Measurements from ENCODE around the gene CAPRIN1. TPM values are rescaled to one million over a fixed set of nuclear protein-coding genes. Genes with fewer than 3 reads are reported as not detected.
"Not testable (repeated sequence)": the region's sequence is repeated elsewhere in the genome, so short reads cannot be mapped to it uniquely, and the experiment has no call there.

The CAPRIN1 gene
- total RNA-seq, 2 donors from 2014 or later = 151 to 262 TPM

DNA sequence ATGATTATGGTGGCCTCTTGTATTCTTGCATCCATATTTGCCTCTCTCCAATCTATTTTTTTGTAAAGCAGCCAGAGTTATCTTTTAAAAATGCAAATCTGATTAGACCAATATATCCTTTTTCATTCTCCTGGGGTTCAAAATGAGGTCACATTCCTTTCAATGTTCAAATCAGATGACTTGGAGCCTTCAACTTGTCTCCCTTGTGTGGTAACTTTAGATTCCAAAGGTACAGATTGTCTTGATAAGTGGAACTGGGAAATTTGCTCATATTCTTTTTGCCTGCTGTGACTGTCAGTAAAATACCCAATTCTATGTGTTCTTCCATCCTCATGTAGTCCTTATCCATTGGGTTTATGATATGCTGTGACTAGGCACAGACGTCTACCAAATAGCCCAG, 15.1 kb upstream of the CAPRIN1 start:
- no peaks in the 10 kb centered on the region for H3K9me3 Mint-ChIP-seq
- H3K27ac Mint-ChIP-seq = no peak overlapping the region
- H3K4me1 Mint-ChIP-seq = no peaks in the 10 kb centered on the region
- no peaks in the 10 kb centered on the region for H3K36me3 Mint-ChIP-seq (ENCODE audit: low read depth)
- no peak overlapping the region for H3K4me3 Mint-ChIP-seq
- H3K27me3 Mint-ChIP-seq = no peaks in the 10 kb centered on the region
- no peak for ATAC-seq (replicated peaks)

DNA sequence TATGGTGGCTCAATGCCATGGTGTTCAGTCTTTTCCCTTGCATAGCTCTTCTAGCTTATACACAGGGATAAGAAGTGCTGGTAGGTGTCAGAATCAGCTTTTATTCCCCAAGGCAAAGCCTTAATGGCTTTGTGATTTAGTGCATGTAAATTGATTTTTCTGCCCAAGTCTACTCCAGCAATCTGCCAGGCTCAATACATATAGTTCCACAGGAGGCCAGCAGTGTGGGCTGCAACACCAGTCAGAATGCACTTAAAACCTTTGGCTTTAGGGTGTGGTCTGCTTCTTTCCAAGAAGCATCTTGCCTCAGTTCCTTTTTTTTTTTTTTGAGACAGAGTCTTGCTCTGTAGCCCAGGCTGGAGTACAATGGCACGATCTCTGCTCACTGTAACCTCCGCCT, 14.5 kb upstream of the CAPRIN1 start:
- no peak for ATAC-seq (replicated peaks)
- H3K4me3 Mint-ChIP-seq = no peak overlapping the region
- no peaks in the 10 kb centered on the region for H3K9me3 Mint-ChIP-seq
- no peak overlapping the region for H3K27ac Mint-ChIP-seq
- H3K36me3 Mint-ChIP-seq (ENCODE audit: low read depth) = no peaks in the 10 kb centered on the region
- no peaks in the 10 kb centered on the region for H3K27me3 Mint-ChIP-seq
- no peaks in the 10 kb centered on the region for H3K4me1 Mint-ChIP-seq

DNA sequence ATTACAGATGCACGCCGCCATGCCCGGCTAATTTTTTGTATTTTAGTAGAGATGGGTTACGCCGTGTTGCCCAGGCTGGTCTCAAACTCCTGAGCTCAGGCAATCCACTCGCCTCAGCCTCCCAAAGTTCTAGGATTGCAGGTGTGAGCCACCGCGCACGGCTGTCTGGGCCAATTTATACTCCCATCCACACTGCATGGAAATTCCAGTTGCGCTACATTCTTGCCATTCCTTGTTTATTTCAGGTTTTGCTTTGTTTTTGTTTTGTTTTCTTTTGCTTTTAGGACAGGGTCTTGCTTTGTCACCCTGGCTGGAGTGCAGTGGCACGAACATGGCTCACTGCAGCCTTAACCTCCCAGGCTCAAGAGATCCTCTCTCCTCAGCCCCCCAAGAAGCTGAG, 11.0 kb upstream of the CAPRIN1 start:
- no peaks in the 10 kb centered on the region for H3K9me3 Mint-ChIP-seq
- peaks cover 4% of the 10 kb centered on the region for H3K27me3 Mint-ChIP-seq
- H3K27ac Mint-ChIP-seq = no peak overlapping the region
- H3K36me3 Mint-ChIP-seq (ENCODE audit: low read depth) = no peaks in the 10 kb centered on the region
- H3K4me1 Mint-ChIP-seq = peaks cover 5% of the 10 kb centered on the region
- no peak for ATAC-seq (replicated peaks)
- H3K4me3 Mint-ChIP-seq = no peak overlapping the region

DNA sequence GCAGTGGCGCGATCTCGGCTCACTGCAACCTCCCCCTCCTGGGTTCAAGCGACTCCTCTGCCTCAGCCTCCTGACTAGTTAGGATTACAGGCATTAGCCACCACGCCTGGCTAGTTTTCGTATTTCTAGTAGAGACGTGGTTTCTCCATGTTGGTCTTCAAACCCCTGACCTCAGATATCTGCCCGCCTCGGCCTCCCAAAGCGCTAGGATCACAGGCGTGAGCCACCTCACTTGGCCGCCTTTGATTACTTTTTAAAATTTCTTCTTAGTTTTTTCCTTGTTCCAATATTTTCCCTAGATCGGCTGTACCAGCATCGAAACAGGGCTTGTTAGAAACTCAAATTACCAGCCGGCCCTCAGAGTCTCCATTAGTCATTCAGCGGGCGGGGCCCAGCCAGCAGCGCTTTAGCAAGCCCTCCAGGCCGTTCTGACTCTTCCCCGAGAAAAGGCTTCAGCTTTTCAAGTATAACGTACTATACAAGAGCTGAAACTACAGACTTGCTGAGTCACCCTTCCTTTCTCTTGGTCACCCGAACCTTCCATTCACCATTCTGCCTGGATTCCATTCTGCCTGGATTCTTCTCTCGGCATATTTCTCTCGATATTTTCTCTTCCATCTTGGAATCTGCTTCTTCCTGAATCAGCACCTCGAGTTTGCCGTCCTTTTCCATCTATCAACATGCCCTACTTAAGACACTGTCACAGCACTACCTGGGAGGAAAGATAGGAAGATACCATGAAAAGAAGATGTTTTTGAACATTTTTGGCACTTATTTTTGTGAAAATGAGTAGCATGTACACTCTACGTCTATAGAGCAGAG, 6.7 kb upstream of the CAPRIN1 start:
- no peaks in the 10 kb centered on the region for H3K9me3 Mint-ChIP-seq
- H3K4me3 Mint-ChIP-seq = peak overlapping the region; percentile 1
- no peaks in the 10 kb centered on the region for H3K36me3 Mint-ChIP-seq (ENCODE audit: low read depth)
- ATAC-seq (replicated peaks) = peak; percentile 60
- peaks cover 5% of the 10 kb centered on the region for H3K4me1 Mint-ChIP-seq
- no peak overlapping the region for H3K27ac Mint-ChIP-seq
- H3K27me3 Mint-ChIP-seq = peaks cover 4% of the 10 kb centered on the region

DNA sequence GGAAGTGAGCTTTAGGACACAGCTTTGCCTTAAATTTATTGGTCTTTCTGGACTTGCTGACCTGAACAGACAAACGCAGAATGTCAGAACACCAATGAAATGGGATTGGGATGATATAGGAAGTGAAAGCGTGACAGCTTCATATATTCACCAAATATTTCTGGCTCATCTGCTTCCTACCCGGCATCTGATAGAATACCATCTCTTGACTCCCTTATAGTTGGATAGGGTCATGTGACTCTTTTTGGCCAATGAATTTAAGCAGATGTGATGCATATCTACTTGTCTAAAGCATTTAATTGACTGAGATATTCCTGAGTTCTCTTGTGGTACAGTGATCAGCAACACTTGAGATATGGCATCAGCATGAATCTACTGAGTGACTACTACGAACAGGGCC, 2.5 kb upstream of the CAPRIN1 start:
- no peak for ATAC-seq (replicated peaks)

DNA sequence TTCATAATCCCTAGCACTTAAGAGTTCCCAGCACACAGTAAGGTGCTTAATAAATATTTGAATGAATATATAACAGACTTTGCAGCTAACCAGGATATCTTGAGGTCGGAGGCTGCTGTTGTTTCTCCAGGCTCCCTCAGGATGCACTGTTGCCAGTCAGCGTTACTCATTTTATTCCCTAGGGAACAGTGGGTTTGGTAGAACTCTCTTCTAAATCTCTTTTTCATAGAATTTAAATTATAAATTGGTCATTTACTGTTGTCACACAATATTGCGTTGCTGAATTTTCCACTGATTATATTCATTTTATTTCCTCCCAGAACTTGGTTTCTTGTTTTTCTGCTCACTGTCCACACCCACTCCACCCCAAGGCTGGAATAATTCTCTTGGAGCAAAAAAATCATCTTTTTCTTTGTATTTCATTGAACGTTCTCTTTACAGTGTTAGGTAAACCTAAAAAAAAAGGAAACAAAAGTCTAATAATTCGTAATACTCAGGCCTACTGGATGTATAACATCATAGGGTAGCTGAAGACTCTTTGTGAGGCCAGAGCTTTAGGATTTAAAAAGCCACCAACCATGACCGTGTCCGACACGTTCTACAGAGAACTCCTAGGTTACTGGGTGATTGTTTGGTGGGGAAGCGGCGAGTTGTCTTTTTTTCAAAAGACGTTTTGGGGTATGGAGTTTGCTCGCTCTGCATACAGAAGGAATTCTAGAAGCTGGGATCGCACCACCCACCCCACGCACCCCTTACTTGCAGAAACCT, 766 bp upstream of the CAPRIN1 start:
- no peaks in the 10 kb centered on the region for H3K9me3 Mint-ChIP-seq
- peak overlapping the region; percentile 61 for H3K27ac Mint-ChIP-seq
- peak; percentile 5 for ATAC-seq (replicated peaks)
- peak overlapping the region; percentile 96 for H3K4me3 Mint-ChIP-seq
- H3K36me3 Mint-ChIP-seq (ENCODE audit: low read depth) = peaks cover 28% of the 10 kb centered on the region
- no peaks in the 10 kb centered on the region for H3K27me3 Mint-ChIP-seq
- H3K4me1 Mint-ChIP-seq = peaks cover 4% of the 10 kb centered on the region

More for the DNA sequence above, 2.5 kb upstream of the CAPRIN1 start:
- no peak overlapping the region for H3K4me3 Mint-ChIP-seq
- peaks cover 5% of the 10 kb centered on the region for H3K4me1 Mint-ChIP-seq
- no peaks in the 10 kb centered on the region for H3K9me3 Mint-ChIP-seq
- H3K27me3 Mint-ChIP-seq = peaks cover 4% of the 10 kb centered on the region
- peaks cover 15% of the 10 kb centered on the region for H3K36me3 Mint-ChIP-seq (ENCODE audit: low read depth)
- H3K27ac Mint-ChIP-seq = no peak overlapping the region

DNA sequence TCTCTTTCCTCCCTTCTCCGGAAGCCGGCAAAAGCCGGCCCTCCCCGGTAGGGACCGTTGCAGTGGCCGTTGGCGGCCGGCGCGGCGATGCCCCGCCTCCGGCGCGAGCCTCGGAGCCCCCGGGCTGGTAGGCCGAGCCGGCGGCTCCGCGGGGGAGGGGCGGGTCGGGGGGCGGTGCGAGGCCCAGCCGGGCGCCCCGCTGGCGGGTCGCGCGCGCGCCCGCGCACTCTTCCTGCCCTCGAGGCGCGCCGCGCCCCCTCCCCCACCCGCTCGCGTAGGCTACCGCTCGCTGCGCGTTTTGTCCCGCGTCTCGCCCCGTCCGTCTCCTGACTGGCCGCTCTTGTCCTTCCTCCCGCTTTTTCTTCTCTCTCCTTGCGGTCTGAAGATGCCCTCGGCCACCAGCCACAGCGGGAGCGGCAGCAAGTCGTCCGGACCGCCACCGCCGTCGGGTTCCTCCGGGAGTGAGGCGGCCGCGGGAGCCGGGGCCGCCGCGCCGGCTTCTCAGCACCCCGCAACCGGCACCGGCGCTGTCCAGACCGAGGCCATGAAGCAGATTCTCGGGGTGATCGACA, 591 bp downstream of the CAPRIN1 start:
- Mint-ChIP-seq H3K4me3 (peak overlapping the region; percentile 96), H3K4me1 (peaks cover 8% of the 10 kb centered on the region), H3K36me3 (ENCODE audit: low read depth) (peaks cover 42% of the 10 kb centered on the region), H3K9me3 (no peaks in the 10 kb centered on the region), H3K27ac (peak overlapping the region; percentile 97), H3K27me3 (no peaks in the 10 kb centered on the region)
- ATAC-seq (replicated peaks) = peak; percentile 70

DNA sequence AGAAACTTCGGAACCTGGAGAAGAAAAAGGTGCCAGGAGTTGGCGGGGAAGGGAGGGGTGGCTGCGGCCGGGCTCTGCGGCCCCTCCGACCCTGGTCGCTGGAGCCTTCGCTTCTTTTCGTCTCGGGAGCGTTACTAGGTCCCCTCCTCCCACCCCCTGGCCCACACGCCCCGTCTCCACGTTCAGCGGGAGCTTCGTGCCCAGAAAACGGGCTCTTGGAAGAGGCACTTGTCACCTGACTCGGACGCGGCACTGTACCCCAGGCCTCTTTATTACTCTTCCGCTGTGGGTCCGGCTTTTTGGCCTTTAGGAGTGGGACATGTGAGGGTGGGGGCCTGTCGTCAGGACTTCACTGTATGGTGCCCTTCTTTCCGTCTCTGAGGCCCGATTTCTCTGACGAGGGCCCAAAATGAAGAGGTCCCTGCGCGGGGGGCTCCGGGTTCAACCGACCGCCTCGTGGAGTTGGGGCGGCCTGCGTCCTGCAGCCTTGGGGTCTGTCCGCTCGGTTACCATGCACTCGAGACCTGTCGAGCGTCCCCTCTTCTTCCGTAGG, 1.2 kb downstream of the CAPRIN1 start:
- H3K27me3 Mint-ChIP-seq = no peaks in the 10 kb centered on the region
- no peaks in the 10 kb centered on the region for H3K9me3 Mint-ChIP-seq
- H3K4me1 Mint-ChIP-seq = peaks cover 10% of the 10 kb centered on the region
- peak overlapping the region; percentile 97 for H3K27ac Mint-ChIP-seq
- peak overlapping the region; percentile 96 for H3K4me3 Mint-ChIP-seq
- peaks cover 44% of the 10 kb centered on the region for H3K36me3 Mint-ChIP-seq (ENCODE audit: low read depth)
- ATAC-seq (replicated peaks) = no peak

DNA sequence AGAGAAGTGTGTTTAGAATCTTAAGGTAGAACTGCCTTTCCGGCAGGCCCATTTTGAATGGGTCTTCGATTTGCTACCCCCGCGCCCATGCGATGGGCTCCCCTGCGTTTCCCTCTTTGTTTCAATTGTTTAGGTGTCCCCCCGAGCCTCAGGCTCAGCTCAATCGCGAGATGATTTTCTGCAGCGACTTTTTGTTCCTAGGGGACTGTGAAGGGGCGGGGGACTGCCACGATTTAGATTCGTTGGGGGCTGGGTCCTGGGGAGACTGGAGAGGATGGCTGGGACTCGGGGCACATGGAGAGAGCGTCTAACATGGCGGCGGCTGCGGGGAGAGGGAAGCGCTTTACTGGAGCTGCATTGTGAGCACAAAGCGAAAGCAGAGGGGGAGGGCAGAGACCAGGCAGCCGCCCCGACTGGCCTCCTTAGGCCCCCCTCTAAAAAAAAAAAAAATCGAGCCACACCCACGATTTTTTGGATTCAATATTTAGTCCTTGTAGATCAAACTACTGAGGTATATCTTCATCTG, 1.7 kb downstream of the CAPRIN1 start:
- peaks cover 10% of the 10 kb centered on the region for H3K4me1 Mint-ChIP-seq
- ATAC-seq (replicated peaks) = peak; percentile 64
- H3K4me3 Mint-ChIP-seq = peak overlapping the region; percentile 96
- H3K9me3 Mint-ChIP-seq = no peaks in the 10 kb centered on the region
- H3K27ac Mint-ChIP-seq = peak overlapping the region; percentile 97
- no peaks in the 10 kb centered on the region for H3K27me3 Mint-ChIP-seq
- peaks cover 49% of the 10 kb centered on the region for H3K36me3 Mint-ChIP-seq (ENCODE audit: low read depth)

DNA sequence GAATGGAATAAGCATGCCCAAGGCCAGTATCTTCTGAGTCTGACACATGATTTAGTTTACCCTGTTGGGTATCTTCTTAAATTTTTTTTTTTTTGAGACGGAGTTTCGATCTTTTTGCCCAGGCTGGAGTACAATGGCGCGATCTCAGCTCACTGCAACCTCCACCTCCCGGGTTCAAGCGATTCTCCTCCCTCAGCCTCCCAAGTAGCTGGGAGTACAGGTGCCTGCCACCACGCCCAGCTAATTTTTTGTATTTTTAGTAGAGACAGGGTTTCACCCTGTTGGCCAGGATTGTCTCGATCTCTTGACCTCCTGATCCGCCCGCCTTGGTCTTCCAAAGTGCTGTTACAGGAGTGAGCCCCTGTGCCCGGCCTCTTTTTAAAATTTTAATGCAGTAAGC, 2.8 kb downstream of the CAPRIN1 start:
- Mint-ChIP-seq H3K36me3 (ENCODE audit: low read depth) (peaks cover 60% of the 10 kb centered on the region), H3K4me3 (peak overlapping the region; percentile 96), H3K4me1 (peaks cover 19% of the 10 kb centered on the region), H3K27ac (peak overlapping the region; percentile 73)
- H3K9me3 Mint-ChIP-seq; ATAC-seq (replicated peaks); H3K27me3 Mint-ChIP-seq: not testable (repeated sequence)

DNA sequence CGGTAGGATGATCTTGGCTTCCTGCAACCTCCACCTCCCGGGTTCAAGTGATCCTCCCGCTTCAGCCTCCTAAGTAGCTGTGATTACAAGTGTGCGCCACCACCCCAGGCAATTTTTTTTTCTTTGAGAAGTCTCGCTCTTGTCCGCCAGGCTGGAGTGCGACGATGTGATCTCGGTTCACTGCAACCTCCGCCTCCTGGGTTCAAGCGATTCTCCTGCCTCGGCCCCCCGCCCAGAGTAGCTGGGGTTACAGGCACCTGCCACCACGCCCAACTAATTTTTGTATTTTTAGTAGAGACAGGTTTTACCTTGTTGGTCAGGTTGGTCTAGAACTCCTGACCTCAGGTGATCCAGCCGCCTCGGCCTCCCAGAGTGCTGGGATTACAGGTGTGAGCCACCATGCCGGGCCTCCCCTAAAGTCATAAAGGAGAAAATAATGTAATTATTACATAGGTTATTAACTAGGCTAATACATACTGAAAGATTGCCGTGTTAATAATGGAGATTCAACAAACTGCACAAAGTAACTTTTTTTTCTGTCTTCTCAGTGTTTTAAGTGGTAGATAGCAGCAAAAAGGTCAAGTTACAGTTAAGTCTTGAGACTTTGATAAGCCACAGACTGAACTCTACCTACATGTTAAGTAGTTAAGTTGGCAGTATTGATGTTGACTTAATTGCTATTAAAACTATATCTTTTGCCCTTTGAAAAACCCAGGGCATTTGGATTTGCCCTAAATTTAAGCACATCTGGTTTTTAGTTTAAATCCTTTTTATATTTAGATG, 3.9 kb downstream of the CAPRIN1 start:
- Mint-ChIP-seq H3K4me3 (peak overlapping the region; percentile 69), H3K9me3 (no peaks in the 10 kb centered on the region), H3K4me1 (peaks cover 22% of the 10 kb centered on the region), H3K27me3 (no peaks in the 10 kb centered on the region), H3K27ac (peak overlapping the region; percentile 73), H3K36me3 (ENCODE audit: low read depth) (peaks cover 70% of the 10 kb centered on the region)
- ATAC-seq (replicated peaks) = no peak

DNA sequence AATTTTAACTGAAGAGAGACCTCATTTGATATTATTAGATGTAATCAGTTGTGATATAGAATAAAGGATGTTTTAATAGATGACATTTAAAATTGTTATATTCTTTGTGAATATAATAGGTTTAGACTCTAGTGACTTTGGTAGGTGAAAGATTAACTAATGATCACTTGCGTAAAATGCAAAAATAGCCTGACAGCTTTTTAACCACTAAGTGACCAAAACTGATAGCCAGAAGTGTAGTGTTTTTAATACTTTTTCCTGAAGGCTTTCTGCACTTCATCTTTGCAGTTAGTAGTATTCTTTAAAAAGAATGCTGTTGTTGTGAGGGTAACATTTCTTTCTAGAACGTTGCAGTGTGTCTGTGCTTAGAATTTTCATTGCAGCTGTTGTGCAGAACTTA, 5.1 kb downstream of the CAPRIN1 start:
- H3K4me3 Mint-ChIP-seq = peak overlapping the region; percentile 69
- ATAC-seq (replicated peaks) = no peak
- no peaks in the 10 kb centered on the region for H3K27me3 Mint-ChIP-seq
- H3K27ac Mint-ChIP-seq = no peak overlapping the region
- peaks cover 22% of the 10 kb centered on the region for H3K4me1 Mint-ChIP-seq
- no peaks in the 10 kb centered on the region for H3K9me3 Mint-ChIP-seq
- H3K36me3 Mint-ChIP-seq (ENCODE audit: low read depth) = peaks cover 82% of the 10 kb centered on the region

DNA sequence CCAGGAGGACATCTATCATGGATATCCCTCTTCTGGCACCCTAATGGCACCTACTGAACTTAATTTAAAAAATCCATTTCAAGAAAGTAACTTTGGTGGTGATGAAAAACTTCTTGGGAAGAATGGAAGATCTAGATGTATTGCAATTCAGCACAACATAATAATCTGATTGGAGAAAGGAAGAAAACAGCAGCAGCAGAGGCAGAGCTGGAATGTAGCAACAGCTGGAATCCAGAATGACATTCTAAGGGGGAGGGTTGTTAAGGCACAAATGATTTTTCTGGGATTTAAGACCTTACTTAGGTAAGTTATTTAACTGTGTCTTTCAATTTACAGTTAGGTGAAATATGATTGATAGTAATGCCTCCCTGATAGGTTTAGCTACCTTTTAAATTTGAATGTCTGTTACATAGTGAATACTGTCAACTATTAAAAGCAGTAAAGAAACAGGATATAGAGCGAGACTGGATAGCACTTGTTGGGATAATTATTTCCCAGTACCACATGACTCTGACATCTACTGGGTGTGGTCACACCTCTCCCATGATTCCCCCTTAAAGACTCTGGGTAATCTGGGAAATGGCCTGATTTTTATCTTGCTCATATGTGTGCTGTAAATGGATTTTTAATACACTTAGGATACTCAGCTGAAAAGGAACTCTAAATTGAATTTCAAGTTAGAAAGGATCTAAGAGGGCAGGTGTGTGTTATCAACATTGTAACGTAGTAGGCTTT, 11.7 kb downstream of the CAPRIN1 start:
- Mint-ChIP-seq H3K27ac (peak overlapping the region; percentile 17), H3K27me3 (no peaks in the 10 kb centered on the region), H3K9me3 (no peaks in the 10 kb centered on the region), H3K4me1 (peaks cover 40% of the 10 kb centered on the region), H3K36me3 (ENCODE audit: low read depth) (peaks cover 93% of the 10 kb centered on the region), H3K4me3 (peak overlapping the region; percentile 22)
- no peak for ATAC-seq (replicated peaks)

All from activated T-helper 17 cell treated with anti-CD3 and anti-CD28 coated beads, Interleukin-2, amount 50 U/mL, for 72 hours (primary cell).